Esophagus squamous epithelium (tissue), 5 donors: Measurements from ENCODE around the gene SMLR1. TPM values are rescaled to one million over a fixed set of nuclear protein-coding genes. Genes with fewer than 3 reads are reported as not detected.

Experiments used
- DNase-seq: peaks from one replicate; lab custom pipeline; 2025; lab: John Stamatoyannopoulos, UW
- H3K27ac ChIP-seq, 4 donors: fragments of 200-600 bp; sonication (generic); one replicate each; pipeline ENCODE4 v1.5.1; 2016 to 2019; ENCODE audit warnings: mild to moderate bottlenecking in 1 of 4
- H3K27me3 ChIP-seq, 4 donors: fragments of 200-600 bp; sonication (generic); 1 replicate in 3 of 4; 2 replicates in 1 of 4; pipeline versions ENCODE4 v1.5.1 to v1.6.0; 2017 to 2021; ENCODE audit warnings: antibody characterized with exemption in 1 of 4
- H3K36me3 ChIP-seq, 3 donors: fragments of 200-600 bp; sonication (generic); one replicate each; pipeline ENCODE4 v1.5.1; 2016 to 2019
- H3K4me1 ChIP-seq, 3 donors: fragments of 200-600 bp; sonication (generic); one replicate each; pipeline ENCODE4 v1.5.1; 2017 to 2019
- H3K4me3 ChIP-seq, 4 donors: fragments of 200-600 bp; sonication (generic); 1 replicate in 3 of 4; 2 replicates in 1 of 4; pipeline ENCODE4 v1.5.1; 2016 to 2019; ENCODE audit warnings: mild to moderate bottlenecking in 2 of 4, moderate library complexity in 1 of 4
- H3K9me3 ChIP-seq, 3 donors: fragments of 200-600 bp; sonication (generic); one replicate each; pipeline ENCODE4 v1.5.1; 2016 to 2019
- CTCF ChIP-seq, 6 experiments: fragments of 450-650 bp in 4 of 6; fragments of 200-600 bp in 2 of 6; sonication (generic) in 2 of 6; IDR thresholded peaks; one replicate each; pipeline ENCODE4 v1.5.1; 2016 to 2019; ENCODE audit warnings: antibody characterized with exemption in 6 of 6, mild to moderate bottlenecking in 4 of 6, moderate library complexity in 4 of 6
- POLR2A ChIP-seq, 4 donors: fragments of 450-650 bp; IDR thresholded peaks; one replicate each; pipeline ENCODE4 v1.6.1; 2017; ENCODE audit warnings: antibody characterized with exemption in 4 of 4, mild to moderate bottlenecking in 4 of 4, moderate library complexity in 3 of 4
- WGBS, 2 donors: methylation state at CpG; one replicate each; pipeline ENCODE4 v1.1.5; 2018; 5-methylcytosine and 5-hydroxymethylcytosine counted together
- intact Hi-C: fragments of 100-400 bp; cut with DNase I; formaldehyde crosslinking; loops from one replicate; pipeline ENCODE4 v1.15.0; 2022
- total RNA-seq, 4 donors: library from RNA; depleted of rRNA; stranded (reverse); fragments of >200 nt; gene quantifications; one replicate each; pipeline ENCODE4 v1.1.0, GENCODE V29; 2016
- donor health status: DM: yes; HTN: yes; CAD: no.

Gene SMLR1
- total RNA-seq, 4 donors from 2014 or later: not detected

GRCh38 chr6:130870179-130870880, 43.1 kb downstream of the SMLR1 start:
- intact Hi-C loops: no loop called here
- no peak overlapping the region for H3K4me3 ChIP-seq
- no peak for DNase-seq
- H3K9me3 ChIP-seq: no peaks in the 10 kb centered on the region
- 81 to 86% methylated on average over 9 of the region's 9 CpGs for WGBS, 2 donors
- H3K27me3 ChIP-seq: no peaks in the 10 kb centered on the region
- no peak for TF ChIP-seq CTCF (IDR thresholded peaks at IDR 0.05)
- no peak for TF ChIP-seq POLR2A (IDR thresholded peaks at IDR 0.05)
- no peaks in the 10 kb centered on the region for H3K4me1 ChIP-seq
- peaks cover 0 to 25% (median 0%) of the 10 kb centered on the region in 3 donors for H3K36me3 ChIP-seq
- no peak overlapping the region for H3K27ac ChIP-seq

- H3K27me3 ChIP-seq: no peaks in the 10 kb centered on the region
- no peaks in the 10 kb centered on the region for H3K4me1 ChIP-seq
- peaks cover 0 to 15% (median 0%) of the 10 kb centered on the region in 3 donors for H3K36me3 ChIP-seq
- WGBS, 2 donors: 63 to 70% methylated on average over 8 of the region's 8 CpGs
- no peaks in the 10 kb centered on the region for H3K9me3 ChIP-seq
- intact Hi-C loops: no loop called here
- no peak overlapping the region for H3K27ac ChIP-seq
- no peak for DNase-seq
- no peak overlapping the region for H3K4me3 ChIP-seq
- peak; percentile 59 to 84 (median 71) for TF ChIP-seq CTCF (IDR thresholded peaks at IDR 0.05)
- no peak for TF ChIP-seq POLR2A (IDR thresholded peaks at IDR 0.05)
Measured at GRCh38 chr6:130872250-130873095, 45.3 kb downstream of the SMLR1 start.

- intact Hi-C loops: no loop called here
- no peak for DNase-seq
- Histone ChIP-seq H3K36me3 (peaks cover 0 to 15% (median 0%) of the 10 kb centered on the region in 3 donors), H3K9me3 (no peaks in the 10 kb centered on the region), H3K4me1 (no peaks in the 10 kb centered on the region), H3K4me3 (no peak overlapping the region), H3K27me3 (no peaks in the 10 kb centered on the region), H3K27ac (no peak overlapping the region)
- TF ChIP-seq CTCF (IDR thresholded peaks at IDR 0.05): no peak
- TF ChIP-seq POLR2A (IDR thresholded peaks at IDR 0.05): no peak
- WGBS, 2 donors: 77 to 84% methylated on average over 4 of the region's 5 CpGs
Measured at GRCh38 chr6:130873746-130874145, 46.5 kb downstream of the SMLR1 start.

- Histone ChIP-seq H3K4me1 (no peaks in the 10 kb centered on the region), H3K27ac (no peak overlapping the region), H3K4me3 (no peak overlapping the region), H3K9me3 (no peaks in the 10 kb centered on the region), H3K36me3 (peaks cover 0 to 5% (median 0%) of the 10 kb centered on the region in 3 donors), H3K27me3 (no peaks in the 10 kb centered on the region)
- intact Hi-C loops: loop anchor here (10.0 kb wide), 1 partner anchor 655 kb away; no protein-coding TSS in a partner anchor
- DNase-seq: no peak
- 89 to 94% methylated on average over 6 of the region's 6 CpGs for WGBS, 2 donors
- TF ChIP-seq POLR2A (IDR thresholded peaks at IDR 0.05): no peak
- no peak for TF ChIP-seq CTCF (IDR thresholded peaks at IDR 0.05)
Measured at GRCh38 chr6:130879826-130880225, 52.6 kb downstream of the SMLR1 start.

GRCh38 chr6:130882370-130882769, 55.2 kb downstream of the SMLR1 start:
- no peak for DNase-seq
- Histone ChIP-seq H3K27ac (no peak overlapping the region), H3K9me3 (no peaks in the 10 kb centered on the region), H3K27me3 (no peaks in the 10 kb centered on the region), H3K4me3 (no peak overlapping the region), H3K4me1 (no peaks in the 10 kb centered on the region), H3K36me3 (peaks cover 0 to 5% (median 0%) of the 10 kb centered on the region in 3 donors)
- intact Hi-C loops: loop anchor here (10.0 kb wide), 1 partner anchor 652 kb away; no protein-coding TSS in a partner anchor
- 68 to 71% methylated on average over 4 of the region's 4 CpGs for WGBS, 2 donors
- TF ChIP-seq POLR2A (IDR thresholded peaks at IDR 0.05) (no peak), CTCF (IDR thresholded peaks at IDR 0.05) (no peak)
